Psoas muscle (tissue), 8 donors: ENCODE measurements around the gene MPRIP. TPM values are rescaled to one million over a fixed set of nuclear protein-coding genes. Genes with fewer than 3 reads are reported as not detected.

ENCODE experiments used
- ATAC-seq, 4 donors: fragments of 200-7000 bp; cut with Tn5 transposase; one replicate each; pipeline ENCODE4 v1.9.1; 2020; ENCODE audit warnings: moderate library complexity in 3 of 4, mild to moderate bottlenecking in 2 of 4
- DNase-seq, 2 donors: peaks; one replicate each; pipeline ENCODE4 v3.0.0-alpha.2; 2020
- H3K27ac ChIP-seq: fragments of 200-600 bp; one replicate; pipeline ENCODE4 v1.8.0; 2022
- H3K27me3 ChIP-seq, 3 donors: fragments of 200-600 bp in 1 of 3; one replicate each; pipeline versions ENCODE4 v1.6.1 to v1.8.0; 2013 to 2022; ENCODE audit warnings: low read length in 2 of 3, mild to moderate bottlenecking in 2 of 3, moderate library complexity in 1 of 3; ENCODE audit not compliant: insufficient read depth in 3 of 3
- H3K36me3 ChIP-seq, 2 donors: fragments of 200-600 bp in 1 of 2; one replicate each; pipeline versions ENCODE4 v1.6.1 to v1.8.0; 2013 to 2022; ENCODE audit warnings: low read depth in 1 of 2, mild to moderate bottlenecking in 1 of 2, moderate library complexity in 1 of 2; ENCODE audit not compliant: insufficient read depth in 1 of 2
- H3K4me1 ChIP-seq: fragments of 200-600 bp; one replicate; pipeline ENCODE4 v1.8.0; 2022
- H3K4me3 ChIP-seq: fragments of 200-600 bp; one replicate; pipeline ENCODE4 v1.8.0; 2022; ENCODE audit warnings: mild to moderate bottlenecking
- H3K9me3 ChIP-seq: fragments of 200-600 bp; one replicate; pipeline ENCODE4 v1.8.0; 2022
- WGBS, 3 donors: extraction: QIAGEN DNeasy Blood & Tissue Kit; methylation state at CpG; one replicate each; pipeline versions ENCODE4 v1.1.6 to v1.1.7; 2013; 5-methylcytosine and 5-hydroxymethylcytosine counted together
- intact Hi-C, 2 donors: fragments of 100-400 bp; cut with DNase I; formaldehyde crosslinking; loops; one replicate each; pipeline versions ENCODE4 v1.11.0 to v1.14.2; 2022
- polyA plus RNA-seq, 3 donors: library from polyadenylated mRNA; stranded (reverse); fragments of 200-250 nt; gene quantifications; one replicate each; pipeline ENCODE4 v1.2.3, GENCODE V29; 2013
- total RNA-seq, 4 donors: library from RNA; stranded (reverse); fragmentation: NEBNext Ultra II Directional in 2 of 4; extraction: Animal tissue kit (Norgen Biotek cat#: 25700) in 2 of 4; gene quantifications; one replicate each; pipeline versions ENCODE4 v1.2.1 to v1.2.4, GENCODE V29; 2021 to 2023
- TF ChIP-seq, protein P1 (sequence below): fragments of 200-600 bp; IDR thresholded peaks from one replicate; pipeline ENCODE4 v1.8.0; 2022; ENCODE audit warnings: antibody characterized with exemption
- donor health status: healthy with polysubstance abuse.
- donor health status: DM: no; HTN: no; CAD: no; lungs with moderate emphysema.
- donor health status: Bipolar disorder and iron deficiency.
- donor health status: healthy.
- donor health status: DM: yes; HTN: yes; CAD: no.
- donor health status: DM: no; HTN: no; CAD: no.
- donor health status: DM: no; HTN: no; CAD: no.
- donor health status: DM: yes; HTN: yes; CAD: no.

Gene MPRIP
- total and polyA plus RNA-seq, 7 donors, result 142 to 322 (median 244) TPM

DNA sequence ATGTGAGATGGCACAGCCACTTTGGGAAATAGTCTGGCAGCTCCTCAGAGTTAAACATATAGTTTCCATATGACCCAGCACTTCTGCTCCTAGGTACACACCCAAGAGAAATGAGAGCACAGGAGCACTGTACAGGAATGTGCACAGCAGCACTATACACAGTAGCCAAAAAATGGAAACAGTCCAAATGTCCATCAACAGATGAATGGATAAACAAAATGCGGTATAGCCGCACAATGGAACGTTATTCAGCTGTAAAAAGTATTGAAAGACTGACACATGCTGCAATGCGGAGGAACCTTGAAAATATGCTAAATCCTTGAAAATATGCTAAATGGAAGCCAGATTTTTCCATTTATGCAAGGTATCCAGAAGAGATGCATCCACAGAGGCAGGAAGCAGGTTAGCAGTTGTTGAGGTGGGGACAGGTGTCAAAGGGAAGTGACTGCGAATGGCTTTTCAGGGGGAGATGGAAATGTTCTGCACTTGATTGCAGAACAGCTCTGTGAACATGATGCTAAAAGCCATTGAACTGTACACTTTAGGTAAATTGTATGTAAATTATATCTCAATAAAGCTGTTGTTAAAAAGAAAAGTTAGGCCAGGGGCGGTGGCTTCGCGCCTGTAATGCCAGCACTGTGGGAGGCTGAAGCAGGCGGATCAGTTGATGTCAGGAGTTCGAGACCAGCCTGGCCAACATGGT is 80.7 kb downstream of the MPRIP start:
- peaks cover 88% of the 10 kb centered on the region for H3K4me1 ChIP-seq
- H3K36me3 ChIP-seq, result peaks cover 0 to 10% of the 10 kb centered on the region in 2 donors
- no peak overlapping the region for H3K4me3 ChIP-seq
- no peak overlapping the region for H3K27ac ChIP-seq
- WGBS, 3 donors, result 86 to 89% (median 86%) methylated on average over 10 of the region's 10 CpGs
- intact Hi-C loops, result loop anchor here in 1 of 2 donors (10.0 kb wide), 1 partner anchor 118 kb away; no protein-coding TSS in a partner anchor
- TF ChIP-seq, protein P1, sequence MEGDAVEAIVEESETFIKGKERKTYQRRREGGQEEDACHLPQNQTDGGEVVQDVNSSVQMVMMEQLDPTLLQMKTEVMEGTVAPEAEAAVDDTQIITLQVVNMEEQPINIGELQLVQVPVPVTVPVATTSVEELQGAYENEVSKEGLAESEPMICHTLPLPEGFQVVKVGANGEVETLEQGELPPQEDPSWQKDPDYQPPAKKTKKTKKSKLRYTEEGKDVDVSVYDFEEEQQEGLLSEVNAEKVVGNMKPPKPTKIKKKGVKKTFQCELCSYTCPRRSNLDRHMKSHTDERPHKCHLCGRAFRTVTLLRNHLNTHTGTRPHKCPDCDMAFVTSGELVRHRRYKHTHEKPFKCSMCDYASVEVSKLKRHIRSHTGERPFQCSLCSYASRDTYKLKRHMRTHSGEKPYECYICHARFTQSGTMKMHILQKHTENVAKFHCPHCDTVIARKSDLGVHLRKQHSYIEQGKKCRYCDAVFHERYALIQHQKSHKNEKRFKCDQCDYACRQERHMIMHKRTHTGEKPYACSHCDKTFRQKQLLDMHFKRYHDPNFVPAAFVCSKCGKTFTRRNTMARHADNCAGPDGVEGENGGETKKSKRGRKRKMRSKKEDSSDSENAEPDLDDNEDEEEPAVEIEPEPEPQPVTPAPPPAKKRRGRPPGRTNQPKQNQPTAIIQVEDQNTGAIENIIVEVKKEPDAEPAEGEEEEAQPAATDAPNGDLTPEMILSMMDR, result no peak
- no peaks in the 10 kb centered on the region for H3K9me3 ChIP-seq
- peak in 1 of 2 donors; percentile 15 for DNase-seq
- ATAC-seq, result no peak
- H3K27me3 ChIP-seq, result no peaks in the 10 kb centered on the region

DNA sequence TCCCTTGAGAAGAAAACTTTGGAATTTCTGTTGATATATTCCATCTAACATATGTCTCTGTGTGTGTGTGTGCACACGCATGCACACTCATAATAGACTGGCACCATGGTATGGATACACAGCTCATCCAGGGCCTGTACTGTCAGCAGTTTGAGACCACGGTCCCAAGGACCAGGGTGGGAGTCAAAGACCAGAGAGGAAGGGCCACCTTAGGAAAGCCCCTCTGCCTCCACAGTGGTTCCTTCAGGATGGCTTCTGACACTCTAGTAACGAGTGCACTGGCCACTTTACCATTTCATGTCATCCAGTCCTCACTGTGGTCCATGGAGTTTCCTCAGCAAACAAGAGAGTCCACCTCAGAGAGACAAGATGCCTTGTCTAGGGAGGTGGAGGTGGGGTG is 82.1 kb downstream of the MPRIP start:
- DNase-seq (no peak), ATAC-seq (no peak)
- no peak overlapping the region for H3K4me3 ChIP-seq
- intact Hi-C loops, result loop anchor here in 1 of 2 donors (10.0 kb wide), 1 partner anchor 120 kb away; no protein-coding TSS in a partner anchor
- H3K36me3 ChIP-seq, result peaks cover 0 to 18% of the 10 kb centered on the region in 2 donors
- H3K9me3 ChIP-seq, result no peaks in the 10 kb centered on the region
- peaks cover 88% of the 10 kb centered on the region for H3K4me1 ChIP-seq
- no peak overlapping the region for H3K27ac ChIP-seq
- 87 to 92% (median 92%) methylated on average over 3 of the region's 3 CpGs for WGBS, 3 donors
- TF ChIP-seq, protein P1, result no peak
- H3K27me3 ChIP-seq, result no peaks in the 10 kb centered on the region

DNA sequence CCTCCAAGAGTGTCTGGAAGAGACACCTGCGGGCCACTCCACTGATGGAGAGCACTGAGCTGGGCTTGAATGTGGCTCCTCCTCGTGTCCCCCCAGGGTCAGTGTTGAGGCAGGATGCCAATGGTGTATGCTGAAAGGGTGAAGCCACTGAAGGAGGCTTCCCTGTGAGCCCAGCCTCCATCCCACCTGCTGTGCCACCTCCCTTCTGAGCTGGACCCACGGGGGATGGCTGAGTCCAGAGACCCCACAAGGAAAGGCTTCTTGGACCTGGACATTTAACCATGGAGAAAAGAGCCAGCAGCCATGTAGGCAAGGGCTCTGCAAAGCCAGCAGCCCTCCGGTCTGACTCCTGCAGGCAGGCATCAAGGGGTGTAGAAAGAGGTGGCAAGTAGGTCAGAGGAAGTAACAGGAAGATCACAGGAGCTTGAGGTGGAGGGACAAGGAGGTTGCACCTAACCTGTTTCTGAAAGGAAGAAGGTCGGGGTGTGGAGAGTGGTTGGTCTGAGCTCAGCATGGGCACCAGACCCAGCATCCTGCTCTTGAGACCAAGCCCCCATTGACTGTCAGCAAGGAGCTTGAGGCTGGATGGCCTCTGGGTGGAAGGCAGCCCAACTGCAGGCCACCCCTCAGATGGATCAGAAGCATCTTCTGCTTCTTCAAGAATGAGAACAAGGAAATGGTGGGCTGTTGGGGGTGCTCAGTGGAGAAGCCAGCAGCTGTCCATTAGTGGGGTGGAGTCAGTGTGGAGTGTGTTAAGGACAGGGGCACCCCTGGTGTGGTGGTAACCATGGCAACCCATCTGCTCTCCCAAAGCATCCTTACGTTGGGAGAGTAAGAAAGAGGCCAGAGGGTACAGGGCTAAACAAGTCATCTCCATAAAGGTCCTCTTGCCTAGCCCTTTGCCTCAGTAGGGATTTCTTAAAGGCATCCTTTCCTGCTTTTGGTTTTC is 83.2 kb downstream of the MPRIP start:
- TF ChIP-seq, protein P1, result no peak
- Histone ChIP-seq H3K4me3 (no peak overlapping the region), H3K9me3 (no peaks in the 10 kb centered on the region), H3K27ac (peak overlapping the region; percentile 36), H3K4me1 (peaks cover 85% of the 10 kb centered on the region), H3K36me3 (peaks cover 0 to 22% of the 10 kb centered on the region in 2 donors), H3K27me3 (no peaks in the 10 kb centered on the region)
- WGBS, 3 donors, result 78 to 84% (median 79%) methylated on average over 6 of the region's 6 CpGs
- intact Hi-C loops, result loop anchor here in 1 of 2 donors (10.0 kb wide), 1 partner anchor 121 kb away; no protein-coding TSS in a partner anchor
- DNase-seq (peak in 1 of 2 donors; percentile 32), ATAC-seq (no peak)

DNA sequence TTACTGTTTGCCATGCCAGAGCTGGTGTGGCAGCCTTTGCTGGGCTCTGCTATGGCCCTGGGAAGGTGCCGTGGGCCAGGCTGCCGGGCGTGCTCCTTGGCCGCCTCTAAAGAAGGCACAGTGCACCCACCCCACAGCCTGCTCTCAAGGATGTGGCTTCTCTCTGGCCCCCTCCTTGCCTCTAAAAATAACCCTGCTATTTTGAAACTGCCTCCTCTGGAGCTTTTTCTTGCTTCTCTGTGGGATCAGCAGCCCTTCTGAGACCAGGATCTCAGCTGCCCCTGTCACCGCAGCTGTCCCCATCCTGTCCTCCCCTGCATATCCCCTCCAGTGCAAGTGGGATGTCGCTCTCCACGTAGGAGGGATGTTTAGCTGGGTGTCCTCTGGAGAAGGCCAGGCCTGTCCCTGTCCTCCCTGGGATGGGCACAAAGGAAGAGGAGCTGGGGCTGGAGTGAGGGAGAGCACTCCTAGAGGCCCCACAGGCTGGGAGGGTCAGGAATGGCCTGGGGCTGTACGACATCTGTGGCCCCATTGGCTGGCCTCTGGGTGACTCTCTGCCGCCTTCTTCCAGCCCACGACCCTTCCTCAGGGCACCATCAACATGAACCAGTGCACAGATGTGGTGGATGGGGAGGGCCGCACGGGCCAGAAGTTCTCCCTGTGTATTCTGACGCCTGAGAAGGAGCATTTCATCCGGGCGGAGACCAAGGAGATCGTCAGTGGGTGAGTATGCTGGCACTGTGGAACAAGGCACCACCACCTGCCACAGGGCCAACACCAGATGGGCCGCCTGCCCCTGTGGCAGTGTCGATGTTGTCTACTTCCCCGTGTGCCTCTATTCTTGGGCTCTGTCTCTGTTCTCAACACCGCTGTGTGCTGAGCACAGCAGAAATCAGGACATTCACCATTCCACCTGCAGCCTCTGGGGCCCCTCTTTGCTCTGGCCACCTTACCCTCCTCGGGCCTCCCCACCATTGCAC is 84.2 kb downstream of the MPRIP start:
- Histone ChIP-seq H3K27me3 (no peaks in the 10 kb centered on the region), H3K9me3 (no peaks in the 10 kb centered on the region), H3K27ac (peak overlapping the region; percentile 46), H3K4me1 (peaks cover 74% of the 10 kb centered on the region), H3K4me3 (no peak overlapping the region), H3K36me3 (peaks cover under 1 to 31% of the 10 kb centered on the region in 2 donors)
- TF ChIP-seq, protein P1, result no peak
- DNase-seq (peak in 1 of 2 donors; percentile 53), ATAC-seq (peak in 2 of 4 donors; percentile 21 to 42)
- intact Hi-C loops, result loop anchor here in 1 of 2 donors (10.0 kb wide), 1 partner anchor 122 kb away; no protein-coding TSS in a partner anchor
- 47 to 69% (median 50%) methylated on average over 21 of the region's 21 CpGs for WGBS, 3 donors
